ENCODE data around the gene IFIT5. TPM values are rescaled to one million over a fixed set of nuclear protein-coding genes. Genes with fewer than 3 reads are reported as not detected.
"Not testable (repeated sequence)": the region's sequence is repeated elsewhere in the genome, so short reads cannot be mapped to it uniquely, and the experiment has no call there.

Gene IFIT5
- total RNA-seq, 1 donor from 2014 or later: 5.3 TPM

DNA sequence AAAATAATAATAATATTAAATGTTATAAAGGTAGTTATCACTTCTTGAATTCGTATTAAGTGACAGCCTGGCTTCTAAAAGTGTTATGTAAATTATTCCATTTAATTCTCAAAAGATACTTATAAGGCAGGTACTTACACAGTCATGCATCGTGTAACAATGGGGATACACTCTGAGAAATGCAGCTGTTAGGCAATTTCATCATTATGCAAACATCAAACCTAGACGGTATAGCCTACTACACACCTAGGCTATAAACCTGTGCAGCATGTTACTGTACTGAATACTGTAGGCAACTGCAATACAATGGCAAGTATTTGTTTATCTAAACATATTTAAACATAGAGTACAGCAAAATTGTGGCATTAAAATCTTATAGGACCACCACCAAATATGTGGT, 20.5 kb upstream of the IFIT5 start:
- ATAC-seq: peak; percentile 74

DNA sequence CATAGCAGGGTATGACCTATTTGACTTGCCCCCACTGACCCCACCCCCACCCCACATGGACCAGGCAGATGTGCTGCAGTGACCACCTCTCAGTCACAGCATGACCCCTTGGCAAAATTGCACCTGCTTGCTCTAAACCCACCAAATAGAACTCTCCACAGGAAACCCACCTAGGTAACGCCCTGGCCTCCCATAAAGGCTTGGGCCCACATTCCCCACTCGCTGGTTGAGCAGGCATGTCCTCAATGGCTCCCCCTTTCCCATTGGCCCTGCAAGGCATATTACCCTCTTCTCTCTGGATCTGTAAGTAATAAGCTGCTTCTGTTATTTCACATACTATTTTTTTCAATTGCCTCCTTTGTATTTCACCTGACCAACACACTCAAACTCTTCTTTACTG, 19.2 kb upstream of the IFIT5 start:
- ATAC-seq: no peak

DNA sequence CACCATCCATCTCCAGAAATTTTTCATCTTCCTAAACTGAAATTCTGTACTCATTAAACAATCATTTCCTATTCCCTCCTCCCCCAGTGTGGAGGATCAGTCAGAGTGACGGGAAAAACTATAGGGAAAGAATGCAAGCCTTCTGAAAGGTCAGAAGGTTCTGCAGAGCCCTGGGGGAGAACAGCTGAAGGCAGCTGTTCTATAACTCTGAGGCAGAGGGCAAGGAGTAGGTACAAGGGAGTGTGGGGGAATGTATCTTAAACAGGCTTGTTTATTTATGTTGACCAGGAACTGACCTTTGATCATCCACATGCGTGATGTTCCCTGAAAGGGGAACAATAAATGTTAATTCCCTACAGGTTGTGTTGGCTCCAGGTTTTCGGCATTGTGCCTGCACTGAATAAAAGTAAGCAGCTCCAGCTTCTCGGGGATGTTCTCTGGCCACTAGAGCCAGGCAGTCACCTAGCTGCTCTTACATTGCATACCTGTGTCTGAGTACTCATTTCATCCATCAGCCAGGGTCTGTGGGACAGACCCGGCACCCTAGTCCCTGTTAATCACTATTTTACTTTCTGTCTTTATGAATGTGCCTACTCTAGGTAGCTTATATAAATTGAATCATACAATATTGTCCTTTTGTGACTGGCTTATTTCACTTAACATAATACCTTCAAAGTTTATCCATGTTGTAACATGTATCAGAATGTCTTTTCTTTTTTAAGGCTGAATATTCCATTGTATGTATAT, 16.2 kb upstream of the IFIT5 start:
- no peak for ATAC-seq

DNA sequence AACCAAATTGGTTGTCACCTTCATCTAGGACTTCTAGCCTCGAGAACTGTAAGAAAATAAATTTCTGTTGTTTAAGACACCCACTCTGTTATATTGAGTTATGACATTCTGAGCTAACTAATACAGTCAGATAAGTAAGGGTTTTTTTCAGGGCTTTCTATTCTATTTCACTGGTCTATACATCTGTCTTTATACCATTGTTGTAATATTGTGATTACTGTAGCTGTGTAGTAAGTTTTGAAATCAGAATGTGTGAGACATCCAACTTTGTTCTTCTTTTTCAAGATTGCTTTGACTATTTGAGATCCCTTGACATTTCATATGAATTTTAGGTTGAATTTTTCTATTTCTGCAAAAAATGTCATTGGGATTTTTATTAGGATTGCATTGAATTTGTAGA, 14.4 kb upstream of the IFIT5 start:
- ATAC-seq: no peak

DNA sequence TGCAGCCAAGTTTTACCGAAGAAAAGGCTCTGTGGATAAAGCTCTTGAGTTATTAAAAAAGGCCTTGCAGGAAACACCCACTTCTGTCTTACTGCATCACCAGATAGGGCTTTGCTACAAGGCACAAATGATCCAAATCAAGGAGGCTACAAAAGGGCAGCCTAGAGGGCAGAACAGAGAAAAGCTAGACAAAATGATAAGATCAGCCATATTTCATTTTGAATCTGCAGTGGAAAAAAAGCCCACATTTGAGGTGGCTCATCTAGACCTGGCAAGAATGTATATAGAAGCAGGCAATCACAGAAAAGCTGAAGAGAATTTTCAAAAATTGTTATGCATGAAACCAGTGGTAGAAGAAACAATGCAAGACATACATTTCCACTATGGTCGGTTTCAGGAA, 11.3 kb upstream of the IFIT5 start:
- ATAC-seq: no peak

DNA sequence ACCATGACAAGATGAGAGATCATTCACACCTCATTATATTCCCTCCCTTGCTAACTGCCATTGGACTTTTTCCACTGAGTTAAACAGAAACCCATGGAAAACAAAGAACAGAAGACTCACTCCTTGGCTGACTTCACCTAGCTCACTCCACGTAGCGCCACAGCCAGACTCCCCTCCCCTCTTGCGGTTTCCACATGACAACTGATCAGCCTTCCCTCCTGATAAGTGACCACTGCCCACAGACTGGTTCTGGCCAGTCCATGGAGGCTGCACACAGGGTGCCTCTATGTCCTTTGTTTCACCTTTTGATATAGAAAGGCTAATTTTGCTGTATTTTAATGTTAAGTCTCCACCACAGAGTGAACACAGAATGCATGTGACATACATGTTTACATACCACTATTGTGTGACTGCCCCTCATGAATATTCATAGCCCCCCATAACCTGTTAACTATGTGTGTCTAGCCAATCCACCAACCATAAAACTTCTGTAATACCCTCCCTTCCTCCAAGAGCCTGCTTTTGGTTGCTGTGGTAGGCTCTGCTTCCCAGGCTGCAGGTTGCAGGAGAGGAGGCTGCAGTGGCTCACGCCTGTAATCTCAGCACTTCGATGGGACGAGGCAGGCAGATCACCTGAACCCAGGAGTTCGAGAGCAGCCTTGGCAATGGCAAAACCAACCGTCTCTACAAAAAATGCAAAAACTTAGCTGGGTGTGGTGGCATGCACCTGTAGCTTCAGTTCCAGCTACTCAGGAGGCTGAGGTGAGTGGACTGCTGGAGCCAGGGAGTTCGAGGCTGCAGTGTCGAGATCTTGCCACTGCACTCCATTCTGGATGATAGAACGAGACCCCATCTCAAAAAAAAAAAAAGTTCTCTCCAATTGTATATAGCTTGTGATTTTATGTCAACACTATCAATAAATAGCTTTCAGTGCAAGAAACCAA, 10.0 kb upstream of the IFIT5 start:
- ATAC-seq: no peak

DNA sequence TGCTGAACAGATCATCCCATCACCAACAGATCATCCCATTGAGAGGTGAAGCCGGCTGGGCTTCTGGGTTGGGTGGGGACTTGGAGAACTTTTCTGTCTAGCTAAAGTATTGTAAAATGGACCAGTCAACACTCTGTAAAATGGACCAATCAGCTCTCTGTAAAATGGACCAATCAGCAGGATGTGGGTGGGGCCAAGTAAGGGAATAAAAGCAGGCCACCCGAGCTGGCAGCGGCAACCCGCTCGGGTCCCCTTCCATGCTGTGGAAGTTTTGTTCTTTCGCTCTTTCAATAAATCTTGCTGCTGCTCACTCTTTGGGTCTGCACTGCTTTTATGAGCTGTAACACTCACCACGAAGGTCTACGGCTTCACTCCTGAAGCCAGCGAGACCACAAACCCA, 8.2 kb upstream of the IFIT5 start:
- ATAC-seq: not testable (repeated sequence)

DNA sequence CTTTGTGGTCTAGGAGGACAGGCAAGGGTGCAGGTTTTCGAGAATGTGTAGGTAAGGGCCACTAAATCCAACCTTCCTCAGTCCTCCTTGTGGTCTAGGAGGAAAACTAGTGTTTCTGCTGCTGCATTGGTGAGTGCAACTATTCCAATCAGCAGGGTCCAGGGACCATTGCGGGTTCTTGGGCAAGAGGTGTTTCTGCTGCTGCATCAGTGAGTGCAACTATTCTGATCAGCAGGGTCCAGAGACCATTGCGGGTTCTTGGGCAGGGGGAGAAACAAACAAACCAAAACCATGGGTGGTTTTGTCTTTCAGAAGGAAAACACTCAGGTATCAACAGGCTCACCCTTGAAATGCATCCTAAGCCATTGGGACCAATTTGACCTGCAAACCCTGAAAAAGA, 6.6 kb upstream of the IFIT5 start:
- ATAC-seq: not testable (repeated sequence)

DNA sequence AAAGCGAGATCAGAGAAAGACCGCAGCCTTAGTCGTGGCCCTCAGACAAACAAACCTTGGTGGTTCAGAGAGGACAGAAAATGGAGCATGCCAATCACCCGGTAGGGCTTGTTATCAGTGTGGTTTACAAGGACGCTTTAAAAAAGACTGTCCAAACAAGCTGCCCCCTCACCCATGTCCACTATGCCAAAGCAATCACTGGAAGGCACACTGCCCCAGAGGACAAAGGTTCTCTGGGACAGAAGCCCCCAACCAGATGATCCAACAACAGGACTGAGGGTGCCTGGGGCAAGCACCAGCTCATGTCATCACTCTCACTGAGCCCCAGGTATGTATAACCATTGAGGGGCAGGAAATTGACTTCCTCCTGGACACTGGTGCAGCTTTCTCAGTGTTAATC, 5.1 kb upstream of the IFIT5 start:
- not testable (repeated sequence) for ATAC-seq

DNA sequence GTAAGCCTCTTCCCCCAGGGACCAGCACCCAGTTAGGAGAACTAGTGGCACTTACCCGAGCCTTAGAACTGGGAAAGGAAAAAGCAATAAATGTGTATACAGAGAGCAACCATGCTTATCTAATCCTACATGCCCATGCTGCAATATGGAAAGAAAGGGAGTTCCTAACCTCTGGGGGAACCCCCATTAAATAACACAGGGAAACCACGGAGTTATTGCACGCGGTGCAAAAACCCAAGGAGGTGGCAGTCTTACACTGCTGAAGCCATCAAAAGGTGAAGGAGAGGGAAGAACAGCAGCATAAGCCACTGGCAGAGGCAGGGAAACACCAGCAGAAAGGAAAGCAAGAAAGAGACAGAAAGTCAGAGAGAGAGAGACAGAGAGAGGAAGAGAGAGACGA, 3.8 kb upstream of the IFIT5 start:
- ATAC-seq: not testable (repeated sequence)

DNA sequence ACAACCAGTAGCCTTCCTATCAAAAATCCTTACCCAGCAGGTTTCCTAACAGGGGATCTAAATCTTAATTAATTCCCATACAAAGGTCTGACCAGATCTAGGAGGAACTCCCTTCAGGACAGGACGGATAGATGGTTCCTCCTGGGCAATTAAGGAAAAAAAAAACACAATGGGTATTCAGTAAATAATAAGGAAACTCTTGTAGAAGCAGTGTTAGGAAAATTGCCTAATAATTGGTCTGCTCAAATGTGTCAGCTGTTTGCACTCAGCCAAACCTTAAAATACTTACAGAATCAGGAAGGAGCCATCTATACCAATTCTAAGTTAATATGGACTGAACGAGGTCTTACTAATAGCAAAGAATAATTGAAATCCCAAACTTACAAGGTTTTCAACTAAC, 3.2 kb upstream of the IFIT5 start:
- not testable (repeated sequence) for ATAC-seq

DNA sequence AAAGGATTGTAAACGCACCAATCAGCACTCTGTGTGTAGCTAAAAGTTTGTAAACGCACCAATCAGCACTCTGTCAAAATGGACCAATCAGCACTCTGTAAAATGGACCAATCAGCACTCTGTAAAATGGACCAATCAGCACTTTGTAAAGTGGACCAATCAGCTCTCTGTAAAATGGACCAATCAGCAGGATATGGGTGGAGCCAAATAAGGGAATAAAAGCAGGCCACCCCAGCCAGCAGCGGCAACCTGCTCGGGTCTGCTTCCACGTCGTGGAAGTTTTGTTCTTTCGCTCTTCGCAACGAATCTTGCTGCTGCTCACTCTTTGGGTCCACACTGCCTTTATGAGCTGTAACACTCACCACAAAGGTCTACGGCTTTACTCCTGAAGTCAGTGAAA, 2.1 kb upstream of the IFIT5 start:
- ATAC-seq: not testable (repeated sequence)

DNA sequence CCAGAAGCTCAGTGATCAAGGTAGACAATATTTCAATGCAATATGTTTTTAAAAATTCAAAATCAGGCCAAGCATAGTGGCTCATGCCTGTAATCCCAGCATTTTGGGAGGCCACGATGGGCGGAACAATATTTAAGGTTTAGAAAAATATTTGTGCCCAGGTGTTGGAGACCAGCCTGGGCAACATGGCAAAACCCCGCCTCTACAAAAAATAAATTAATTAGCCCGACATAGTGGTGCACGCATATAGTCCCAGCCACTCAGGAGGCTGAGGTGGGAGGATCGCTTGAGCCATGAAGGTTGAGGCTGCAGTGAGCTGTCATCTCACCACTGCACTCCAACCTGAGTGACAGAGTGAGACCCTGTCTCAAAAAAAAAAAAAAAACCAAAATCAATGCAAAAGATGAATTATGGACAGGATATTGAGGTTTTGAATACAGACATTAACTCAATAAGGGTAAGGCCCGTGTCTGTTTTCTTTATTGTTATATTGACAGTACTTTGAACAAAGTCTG, 913 bp upstream of the IFIT5 start:
- no peak for ATAC-seq

DNA sequence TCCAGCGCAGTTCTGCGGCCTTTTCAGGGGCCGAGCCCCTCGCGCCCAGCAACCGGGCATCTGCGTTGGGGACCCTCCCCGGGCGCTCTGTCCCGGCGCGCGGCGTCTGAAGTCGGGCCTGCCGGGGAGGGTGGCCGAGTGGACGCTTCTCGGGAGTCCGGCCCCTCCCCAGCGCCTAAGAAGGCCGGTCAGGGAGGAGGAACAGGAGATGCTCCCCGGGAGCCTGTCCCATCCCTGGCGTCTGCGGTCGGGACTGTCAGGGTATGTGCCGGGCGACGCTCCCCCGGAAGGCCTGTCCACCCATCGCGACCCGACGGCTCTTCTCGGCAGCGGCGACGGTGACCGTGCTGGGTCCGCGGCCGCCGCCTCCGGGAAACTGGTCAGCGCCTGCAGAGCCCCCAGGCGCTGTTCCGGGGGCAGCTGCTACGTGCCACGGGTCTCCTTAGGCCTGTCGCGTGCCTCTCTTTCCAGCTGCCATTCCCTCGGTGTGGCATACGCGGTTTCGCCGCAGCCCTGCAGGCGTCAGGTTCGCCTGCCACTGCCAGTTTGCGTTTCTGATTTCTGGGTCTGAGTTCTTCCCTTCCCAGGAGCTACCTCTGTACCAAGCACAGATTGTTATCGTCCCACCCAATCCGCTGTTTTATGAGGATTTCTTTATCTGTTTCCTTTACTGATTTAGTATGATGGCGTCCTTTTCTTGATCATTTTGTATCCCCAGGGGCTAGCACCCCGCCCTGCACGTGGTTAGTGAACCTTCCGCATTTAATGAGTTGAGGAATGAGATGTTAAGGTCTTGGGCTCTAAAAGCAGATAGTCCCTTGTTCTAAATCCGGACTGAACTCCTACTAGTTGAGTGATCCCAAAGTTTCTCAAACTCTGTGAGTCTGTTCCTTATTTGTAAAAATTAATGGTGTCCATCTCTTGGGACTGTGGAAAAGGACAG, 782 bp downstream of the IFIT5 start:
- ATAC-seq: peak; percentile 70

DNA sequence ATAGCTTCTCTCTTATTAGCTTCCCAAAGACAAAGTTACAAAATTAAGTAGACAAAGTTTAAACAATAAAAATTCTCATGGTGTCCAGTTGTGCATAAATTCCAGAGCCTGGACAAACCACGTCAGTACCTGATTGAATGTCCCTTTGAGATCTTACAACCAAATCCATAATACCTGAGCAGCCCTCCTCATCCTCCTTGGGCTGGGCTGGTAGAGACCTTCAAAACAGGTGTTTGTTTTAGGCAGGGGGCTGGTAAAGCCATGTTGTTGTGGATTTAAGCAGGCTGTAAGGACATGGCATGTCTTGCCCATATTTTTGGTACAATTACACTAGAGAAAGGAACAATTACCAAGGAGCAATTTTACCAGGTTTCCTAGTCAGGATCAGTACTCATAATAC, 2.1 kb downstream of the IFIT5 start:
- ATAC-seq: no peak

DNA sequence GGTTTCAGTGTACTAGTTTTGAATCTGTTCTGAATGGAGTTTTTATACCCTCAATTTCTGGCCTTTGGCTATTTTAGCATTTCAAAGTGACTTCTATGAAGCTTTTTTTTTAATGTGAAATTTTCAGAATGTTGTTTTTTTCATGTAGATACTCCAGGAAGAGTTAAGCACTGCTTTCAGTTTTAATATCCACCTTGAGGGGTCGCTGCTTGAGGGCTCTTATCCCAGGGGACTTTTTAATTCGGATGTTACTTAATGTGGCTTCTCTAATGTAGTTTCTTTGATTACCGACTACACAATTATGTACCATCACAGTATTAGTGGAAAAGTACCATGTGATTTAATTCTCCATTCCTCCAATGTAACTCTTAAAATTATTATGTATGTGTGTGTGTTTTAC, 5.2 kb downstream of the IFIT5 start:
- no peak for ATAC-seq

DNA sequence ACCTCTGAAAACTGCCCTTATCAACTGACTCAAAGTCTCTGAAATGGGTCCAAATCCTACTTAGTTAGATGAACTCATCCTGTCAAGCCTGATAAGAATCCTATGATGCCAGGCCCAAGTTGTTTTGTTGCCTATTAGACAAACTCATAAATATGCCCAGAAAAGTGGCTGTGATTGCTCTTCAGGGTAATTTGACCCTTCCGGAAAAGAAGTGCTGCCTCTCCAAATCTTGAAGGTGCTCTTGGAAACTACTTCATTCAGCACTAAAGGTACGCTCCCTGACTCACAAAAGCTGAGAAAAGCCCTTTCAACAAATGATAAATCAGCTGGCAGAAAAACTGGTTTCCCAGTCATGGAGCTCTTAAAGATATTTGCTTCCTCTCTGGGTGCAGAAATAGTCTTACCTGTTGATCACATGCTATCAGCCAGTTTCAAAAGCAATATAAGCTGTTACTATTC, 6.7 kb downstream of the IFIT5 start:
- peak; percentile 91 for ATAC-seq

DNA sequence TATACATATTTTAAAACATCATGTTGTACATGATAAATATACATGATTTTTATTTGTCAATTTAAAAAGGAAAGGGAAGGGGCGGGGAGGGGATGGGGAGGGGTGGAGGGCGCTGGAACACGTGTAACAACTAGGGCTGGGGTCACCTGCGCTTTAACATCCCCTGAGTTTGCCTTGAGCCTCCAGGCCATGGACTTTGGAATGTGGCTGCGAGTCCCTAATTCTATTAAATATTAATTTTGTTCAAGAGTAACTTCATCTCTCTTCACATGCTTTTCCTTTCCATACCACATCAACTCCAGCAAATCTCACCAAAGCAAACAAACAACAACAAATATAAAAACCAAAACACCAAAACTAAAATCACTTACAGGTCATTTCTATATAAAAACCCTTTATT, 10.6 kb downstream of the IFIT5 start:
- ATAC-seq: no peak

DNA sequence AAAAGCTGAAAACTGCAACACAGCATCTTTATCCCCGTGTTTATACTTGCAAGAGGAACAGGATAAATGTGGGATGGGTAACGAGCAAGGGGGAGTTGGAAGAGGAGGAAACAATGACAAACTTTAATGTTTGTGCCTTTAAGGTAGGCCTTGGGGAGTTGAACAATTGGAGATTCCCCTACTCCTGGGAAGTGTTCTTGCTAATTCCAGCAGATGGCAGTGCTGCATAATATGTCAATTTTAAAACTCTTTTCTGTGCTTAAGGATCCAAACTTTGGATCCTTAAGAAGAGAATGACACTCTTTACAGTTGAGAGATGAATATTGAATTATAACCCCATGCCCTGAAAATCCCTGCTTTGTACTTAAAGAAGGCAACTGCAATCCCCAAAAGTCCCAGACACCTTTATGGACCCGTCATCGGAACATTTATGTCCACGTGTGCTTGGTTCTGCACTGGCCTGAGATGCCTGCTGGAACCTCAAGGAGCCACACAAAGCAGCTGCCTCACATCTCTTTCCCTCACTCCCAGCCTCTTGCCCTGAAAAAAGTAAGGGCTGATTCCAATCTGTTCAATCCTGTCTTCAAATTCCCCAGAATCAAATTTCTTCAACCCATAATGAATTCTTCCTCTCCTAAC, 12.0 kb downstream of the IFIT5 start:
- peak; percentile 58 for ATAC-seq

DNA sequence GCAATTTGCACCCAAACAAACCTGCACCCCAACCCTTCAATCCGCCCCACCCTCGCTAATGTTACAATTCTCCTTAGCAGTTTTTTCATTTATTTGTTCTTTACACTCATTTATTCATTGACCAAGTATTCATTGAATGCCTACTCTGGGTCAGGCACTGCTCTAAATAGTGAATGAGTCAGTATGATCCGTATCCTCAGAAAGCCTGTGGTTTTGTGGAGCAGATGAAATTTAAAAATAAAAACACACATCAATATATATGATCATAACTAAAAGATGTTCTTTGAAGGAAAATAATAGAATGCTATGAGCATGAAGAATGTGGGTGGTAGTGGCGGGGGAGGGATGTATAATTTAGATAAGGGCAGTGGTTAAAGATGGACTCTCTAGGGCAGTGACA, 13.3 kb downstream of the IFIT5 start:
- ATAC-seq: no peak

DNA sequence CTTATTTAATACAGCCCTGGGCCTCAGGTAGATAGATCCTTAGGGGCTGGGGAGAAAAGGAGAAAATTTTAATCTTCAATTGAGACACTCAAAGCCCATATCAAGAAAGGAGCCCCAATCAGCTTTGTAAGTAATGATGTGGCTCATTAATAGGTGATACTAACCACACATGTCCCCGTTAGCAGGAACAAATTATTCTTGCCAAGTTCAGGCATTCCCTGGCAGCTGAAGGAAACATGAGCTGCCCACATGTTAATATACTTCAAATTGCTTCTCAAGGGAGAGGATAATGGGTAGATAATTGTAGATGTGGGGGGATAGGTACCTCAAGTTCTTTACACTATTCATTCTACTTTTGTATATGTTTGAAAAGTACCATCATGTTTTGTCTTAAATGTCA, 14.5 kb downstream of the IFIT5 start:
- ATAC-seq: no peak

DNA sequence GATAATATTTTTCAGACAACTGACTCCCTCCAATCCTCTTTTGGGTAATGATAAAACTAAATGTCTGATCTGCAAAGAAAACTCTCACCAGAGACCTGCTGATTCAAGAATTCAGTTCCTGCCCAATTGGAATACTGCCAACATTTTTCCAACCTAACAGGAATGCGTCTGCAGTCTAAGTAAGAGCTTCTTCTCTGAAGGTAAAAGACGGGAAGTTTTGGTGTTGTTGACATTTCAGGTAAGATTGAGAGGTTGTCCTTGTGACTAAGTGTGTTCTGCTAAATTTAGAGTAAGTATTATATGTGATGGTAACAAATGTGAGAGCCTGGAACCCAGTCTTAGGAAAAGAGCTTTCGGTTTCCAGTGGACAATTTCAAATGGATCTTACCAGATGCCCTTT, 17.6 kb downstream of the IFIT5 start:
- no peak for ATAC-seq
